Neural cell (in vitro differentiated cells): ENCODE measurements around the gene CAMK1D.

Source experiments
- CTCF ChIP-seq: fragments of 450-650 bp; IDR thresholded peaks from 2 replicates; pipeline ENCODE4 v1.5.1; 2014; ENCODE audit warnings: antibody characterized with exemption, mild to moderate bottlenecking, moderate library complexity; ENCODE audit not compliant: poor library complexity, severe bottlenecking
- EP300 ChIP-seq: fragments of 450-650 bp; conservative IDR thresholded peaks from 2 replicates; pipeline ENCODE4 v1.6.1; 2014; ENCODE audit warnings: antibody characterized with exemption, mild to moderate bottlenecking, moderate library complexity; ENCODE audit not compliant: poor library complexity, severe bottlenecking
- EZH2 ChIP-seq: fragments of 200-600, 300-800 bp; shearing (Covaris generic), sonication (generic); IDR thresholded peaks from 2 replicates; pipeline ENCODE4 v1.6.1; 2014; ENCODE audit warnings: antibody characterized with exemption, low read length, borderline replicate concordance, mild to moderate bottlenecking; ENCODE audit not compliant: insufficient read depth, poor library complexity, severe bottlenecking
- POLR2AphosphoS5 ChIP-seq: IDR thresholded peaks from 2 replicates; pipeline ENCODE4 v1.6.1; 2012

- no peak for TF ChIP-seq EZH2
- no peak for TF ChIP-seq CTCF
- no peak for TF ChIP-seq EP300
- no peak for TF ChIP-seq POLR2AphosphoS5
Observed at GRCh38 chr10:12396567-12396966, 47.2 kb downstream of the CAMK1D start.
